HepG2 (cell line): ENCODE data around the gene EARS2. TPM values are rescaled to one million over a fixed set of nuclear protein-coding genes. Genes with fewer than 3 reads are reported as not detected.

Source experiments
- HIVEP1 ChIP-seq: sonication (generic); formaldehyde crosslinking; IDR thresholded peaks from 2 replicates; pipeline ENCODE4 v1.4.0; 2020; ENCODE audit warnings: mild to moderate bottlenecking, missing genetic modification reagents
- KDM4B ChIP-seq: sonication (generic); formaldehyde crosslinking; IDR thresholded peaks from 2 replicates; pipeline ENCODE4 v1.4.0; 2020; ENCODE audit warnings: missing genetic modification reagents
- KIAA2018 ChIP-seq: sonication (generic); formaldehyde crosslinking; IDR thresholded peaks from 2 replicates; pipeline ENCODE4 v1.5.0; 2020; ENCODE audit warnings: mild to moderate bottlenecking, missing genetic modification reagents, borderline replicate concordance
- KLF15 ChIP-seq: sonication (generic); formaldehyde crosslinking; IDR thresholded peaks from 2 replicates; pipeline ENCODE4 v1.8.1; 2023; ENCODE audit warnings: borderline replicate concordance, mild to moderate bottlenecking, inconsistent platforms, missing genetic modification reagents, mixed read lengths
- MAF1 ChIP-seq: sonication (generic); formaldehyde crosslinking; IDR thresholded peaks from 2 replicates; pipeline ENCODE4 v1.5.0; 2020; ENCODE audit warnings: missing genetic modification reagents, borderline replicate concordance
- NFE2 ChIP-seq: sonication (generic); formaldehyde crosslinking; IDR thresholded peaks from 2 replicates; pipeline ENCODE4 v1.4.0; 2020; ENCODE audit warnings: missing genetic modification reagents
- POLR2AphosphoS2 ChIP-seq: IDR thresholded peaks from 2 replicates; pipeline ENCODE4 v1.6.1; 2011; ENCODE audit warnings: low read depth, low read length, improper control_type of control experiment
- SMAD9 ChIP-seq: sonication (generic); formaldehyde crosslinking; IDR thresholded peaks from 2 replicates; pipeline ENCODE4 v1.5.1; 2020; ENCODE audit warnings: mild to moderate bottlenecking, missing genetic modification reagents
- SP5 ChIP-seq: IDR thresholded peaks from 2 replicates; pipeline ENCODE4 v1.6.1; 2016; ENCODE audit warnings: low read depth, borderline replicate concordance
- STAG1 ChIP-seq: sonication (generic); formaldehyde crosslinking; IDR thresholded peaks from 2 replicates; pipeline ENCODE4 v1.4.0; 2020; ENCODE audit warnings: missing genetic modification reagents
- TEAD3 ChIP-seq: optimal IDR thresholded peaks from 2 replicates; pipeline ENCODE3; 2016; ENCODE audit warnings: borderline replicate concordance
- ZBTB1 ChIP-seq: sonication (generic); formaldehyde crosslinking; IDR thresholded peaks from 2 replicates; pipeline ENCODE4 v1.4.0; 2020; ENCODE audit warnings: missing genetic modification reagents, borderline replicate concordance
- ZBTB42 ChIP-seq: sonication (generic); formaldehyde crosslinking; IDR thresholded peaks from 2 replicates; pipeline ENCODE4 v1.5.0; 2020; ENCODE audit warnings: mild to moderate bottlenecking, missing genetic modification reagents
- ZFP82 ChIP-seq: sonication (generic); formaldehyde crosslinking; IDR thresholded peaks from 2 replicates; pipeline ENCODE4 v1.5.1; 2020; ENCODE audit warnings: mild to moderate bottlenecking, missing genetic modification reagents, borderline replicate concordance
- ZNF263 ChIP-seq: sonication (generic); formaldehyde crosslinking; IDR thresholded peaks from 2 replicates; pipeline ENCODE4 v1.4.0; 2020; ENCODE audit warnings: missing genetic modification reagents
- ZNF441 ChIP-seq: sonication (generic); formaldehyde crosslinking; IDR thresholded peaks from 2 replicates; pipeline ENCODE4 v1.7.0; 2021; ENCODE audit warnings: missing genetic modification reagents, borderline replicate concordance
- ZNF576 ChIP-seq: sonication (generic); formaldehyde crosslinking; IDR thresholded peaks from 2 replicates; pipeline ENCODE4 v1.4.0; 2020; ENCODE audit warnings: mild to moderate bottlenecking, missing genetic modification reagents
- ZNF589 ChIP-seq: sonication (generic); formaldehyde crosslinking; conservative IDR thresholded peaks from 2 replicates; pipeline ENCODE4 v1.8.0; 2022; ENCODE audit warnings: mild to moderate bottlenecking, moderate library complexity, missing genetic modification reagents
- polyA plus RNA-seq, 8 experiments: library from polyadenylated mRNA; depleted of rRNA in 3 of 8; stranded (reverse) in 7 of 8; unstranded in 1 of 8; fragments of >200 nt; fragmentation: Illumina TruSeq in 4 of 8; extraction: Trizol in 4 of 8; gene quantifications; 2 replicates each; pipeline versions ENCODE4 v1.2.1 to v1.2.3, GENCODE V29; 2011 to 2016; ENCODE audit warnings: low read depth in 4 of 8, missing spikeins in 1 of 8, mixed read lengths in 1 of 8; ENCODE audit not compliant: insufficient read depth in 1 of 8
- total RNA-seq, 5 experiments: library from RNA; depleted of rRNA; stranded (reverse); fragments of >200 nt; fragmentation: Illumina TruSeq; extraction: Trizol; gene quantifications; 2 replicates each; pipeline ENCODE4 v1.2.3, GENCODE V29; 2016; ENCODE audit warnings: low read depth in 1 of 5
- TF ChIP-seq, protein P1 (sequence below), 2 experiments: fragments of 450-650 bp in 1 of 2; sonication (generic) in 1 of 2; formaldehyde crosslinking; IDR thresholded peaks; 2 replicates each; pipeline versions ENCODE4 v1.5.0 to v1.8.0; 2020 to 2022; ENCODE audit warnings: mild to moderate bottlenecking in 1 of 2, missing genetic modification reagents in 1 of 2
- TF ChIP-seq, protein P2 (sequence below): sonication (generic); formaldehyde crosslinking; IDR thresholded peaks from 2 replicates; pipeline ENCODE4 v1.4.0; 2020; ENCODE audit warnings: missing genetic modification reagents

The EARS2 gene
- total and polyA plus RNA-seq, 2 of the 13 experiments (the other 11 are each of a cell fraction or from before 2014, with no cell fraction given): 49.4 to 80.4 TPM

GRCh38 chr16:23539984-23540816, 16.9 kb downstream of the EARS2 start (continued):
- no peak for TF ChIP-seq ZBTB1
- no peak; the same call in 1 of the 2 replicates for TF ChIP-seq SP5 (CRISPR knock-in tag)
- peak; percentile 83 for TF ChIP-seq ZNF441
- TF ChIP-seq KIAA2018 (CRISPR knock-in tag): no peak
- TF ChIP-seq KDM4B (CRISPR knock-in tag): peak; percentile 99
- no peak for TF ChIP-seq HIVEP1 (CRISPR knock-in tag)
- TF ChIP-seq ZBTB42 (CRISPR knock-in tag): no peak
- peak; percentile 99 for TF ChIP-seq TEAD3 (CRISPR knock-in tag)
- no peak for TF ChIP-seq POLR2AphosphoS2
- TF ChIP-seq ZNF263: no peak
- peak; percentile 97 for TF ChIP-seq ZFP82 (CRISPR knock-in tag)
- TF ChIP-seq, protein P1, sequence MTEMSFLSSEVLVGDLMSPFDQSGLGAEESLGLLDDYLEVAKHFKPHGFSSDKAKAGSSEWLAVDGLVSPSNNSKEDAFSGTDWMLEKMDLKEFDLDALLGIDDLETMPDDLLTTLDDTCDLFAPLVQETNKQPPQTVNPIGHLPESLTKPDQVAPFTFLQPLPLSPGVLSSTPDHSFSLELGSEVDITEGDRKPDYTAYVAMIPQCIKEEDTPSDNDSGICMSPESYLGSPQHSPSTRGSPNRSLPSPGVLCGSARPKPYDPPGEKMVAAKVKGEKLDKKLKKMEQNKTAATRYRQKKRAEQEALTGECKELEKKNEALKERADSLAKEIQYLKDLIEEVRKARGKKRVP (CRISPR knock-in tag; IDR thresholded peaks at IDR 0.05): peak in 1 of 2 experiments; percentile 99; a peak in 2 of 4 replicates
- TF ChIP-seq NFE2 (CRISPR knock-in tag): peak; percentile 86; the same call in 1 of the 2 replicates
- TF ChIP-seq ZNF589 (CRISPR knock-in tag): peak; percentile 74; the same call in 1 of the 2 replicates
- no peak for TF ChIP-seq SMAD9 (CRISPR knock-in tag)
- TF ChIP-seq MAF1 (CRISPR knock-in tag): no peak
- TF ChIP-seq STAG1 (CRISPR knock-in tag): no peak
- TF ChIP-seq KLF15: no peak
- no peak for TF ChIP-seq ZNF576 (CRISPR knock-in tag)
- TF ChIP-seq, protein P2, sequence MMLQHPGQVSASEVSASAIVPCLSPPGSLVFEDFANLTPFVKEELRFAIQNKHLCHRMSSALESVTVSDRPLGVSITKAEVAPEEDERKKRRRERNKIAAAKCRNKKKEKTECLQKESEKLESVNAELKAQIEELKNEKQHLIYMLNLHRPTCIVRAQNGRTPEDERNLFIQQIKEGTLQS (CRISPR knock-in tag): peak; percentile 90
